ENCODE data around the gene OXNAD1. TPM values are rescaled to one million over a fixed set of nuclear protein-coding genes. Genes with fewer than 3 reads are reported as not detected.

The OXNAD1 gene
- total and polyA plus RNA-seq, 2 of the 13 experiments (the other 11 are each of a cell fraction or from before 2014, with no cell fraction given) = 9.9 to 18.8 TPM

DNA sequence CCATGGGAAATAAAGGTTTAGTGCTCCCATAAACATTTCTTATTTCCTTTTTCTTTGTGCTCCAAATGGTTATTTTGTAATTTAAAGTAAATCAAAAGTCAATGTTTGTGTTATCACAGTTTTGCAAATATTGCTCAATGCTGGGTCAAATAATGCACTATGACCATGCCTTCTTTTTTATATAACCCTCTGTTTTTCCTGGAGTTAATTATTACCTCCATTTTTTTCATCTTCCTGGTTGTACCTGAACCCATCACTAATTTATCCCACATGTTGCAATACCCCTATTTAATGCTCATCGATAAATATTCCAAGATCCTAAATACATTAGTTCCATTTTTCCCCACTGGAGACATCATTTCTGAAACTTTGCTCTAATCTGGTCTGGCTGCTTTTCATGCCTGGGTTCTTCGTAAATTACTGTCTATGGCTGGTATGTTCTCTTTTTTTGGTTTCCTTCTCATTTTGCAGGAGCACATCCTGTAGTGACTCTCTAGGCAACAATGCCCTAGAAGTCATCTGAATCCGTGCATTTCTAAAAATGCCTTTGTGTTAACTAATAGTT lies 66.4 kb downstream of the OXNAD1 start (continued):
- TF ChIP-seq POGZ (CRISPR knock-in tag; IDR thresholded peaks at IDR 0.05) (peak; percentile 79), GPN1 (CRISPR knock-in tag; IDR thresholded peaks at IDR 0.05; ENCODE audit: borderline replicate concordance) (no peak), HNF4G (IDR thresholded peaks at IDR 0.05; ENCODE audit: borderline replicate concordance, low read depth, low read length) (peak; percentile 64; the same call in 1 of the 2 replicates), HNF4G (CRISPR knock-in tag; IDR thresholded peaks at IDR 0.05; ENCODE audit: borderline replicate concordance, low read depth) (no peak), HDAC2 (CRISPR knock-in tag; IDR thresholded peaks at IDR 0.05) (peak; percentile 77), HMG20B (CRISPR knock-in tag; conservative IDR thresholded peaks at IDR 0.05) (peak; percentile 91), NCOR1 (IDR thresholded peaks at IDR 0.05; ENCODE audit: borderline replicate concordance, low read length) (peak; percentile 91), NCOA1 (CRISPR knock-in tag; IDR thresholded peaks at IDR 0.05) (no peak), SOX6 (IDR thresholded peaks at IDR 0.05) (no peak), SOX6 (CRISPR knock-in tag; IDR thresholded peaks at IDR 0.05) (peak; percentile 64; the same call in 1 of the 2 replicates), MXI1 (IDR thresholded peaks at IDR 0.05; ENCODE audit: borderline replicate concordance, low read depth, low read length) (no peak), ZNF644 (CRISPR knock-in tag; IDR thresholded peaks at IDR 0.05; ENCODE audit: low read depth) (no peak), ZMYM3 (CRISPR knock-in tag; IDR thresholded peaks at IDR 0.05) (0 out of 2 replicates have a peak, but pooled peaks have one; percentile 57), ZFP90 (CRISPR knock-in tag; IDR thresholded peaks at IDR 0.05; ENCODE audit: borderline replicate concordance) (no peak), ZMYM2 (CRISPR knock-in tag; IDR thresholded peaks at IDR 0.05) (peak; percentile 83), ZMYM4 (CRISPR knock-in tag; IDR thresholded peaks at IDR 0.05) (peak; percentile 57; the same call in 1 of the 2 replicates)
- TF ChIP-seq, protein P1, sequence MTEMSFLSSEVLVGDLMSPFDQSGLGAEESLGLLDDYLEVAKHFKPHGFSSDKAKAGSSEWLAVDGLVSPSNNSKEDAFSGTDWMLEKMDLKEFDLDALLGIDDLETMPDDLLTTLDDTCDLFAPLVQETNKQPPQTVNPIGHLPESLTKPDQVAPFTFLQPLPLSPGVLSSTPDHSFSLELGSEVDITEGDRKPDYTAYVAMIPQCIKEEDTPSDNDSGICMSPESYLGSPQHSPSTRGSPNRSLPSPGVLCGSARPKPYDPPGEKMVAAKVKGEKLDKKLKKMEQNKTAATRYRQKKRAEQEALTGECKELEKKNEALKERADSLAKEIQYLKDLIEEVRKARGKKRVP (CRISPR knock-in tag; IDR thresholded peaks at IDR 0.05) = 0 out of 4 replicates have a peak, but pooled peaks of 1 of the 2 experiments have one; percentile 47
- TF ChIP-seq, protein P2, sequence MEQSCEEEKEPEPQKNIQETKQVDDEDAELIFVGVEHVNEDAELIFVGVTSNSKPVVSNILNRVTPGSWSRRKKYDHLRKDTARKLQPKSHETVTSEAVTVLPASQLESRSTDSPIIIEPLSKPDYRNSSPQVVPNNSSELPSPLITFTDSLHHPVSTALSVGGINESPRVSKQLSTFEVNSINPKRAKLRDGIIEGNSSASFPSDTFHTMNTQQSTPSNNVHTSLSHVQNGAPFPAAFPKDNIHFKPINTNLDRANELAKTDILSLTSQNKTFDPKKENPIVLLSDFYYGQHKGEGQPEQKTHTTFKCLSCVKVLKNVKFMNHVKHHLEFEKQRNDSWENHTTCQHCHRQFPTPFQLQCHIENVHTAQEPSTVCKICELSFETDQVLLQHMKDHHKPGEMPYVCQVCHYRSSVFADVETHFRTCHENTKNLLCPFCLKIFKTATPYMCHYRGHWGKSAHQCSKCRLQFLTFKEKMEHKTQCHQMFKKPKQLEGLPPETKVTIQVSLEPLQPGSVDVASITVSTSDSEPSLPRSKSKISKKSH (CRISPR knock-in tag; IDR thresholded peaks at IDR 0.05; ENCODE audit: borderline replicate concordance) = no peak
- TF ChIP-seq, protein P3, sequence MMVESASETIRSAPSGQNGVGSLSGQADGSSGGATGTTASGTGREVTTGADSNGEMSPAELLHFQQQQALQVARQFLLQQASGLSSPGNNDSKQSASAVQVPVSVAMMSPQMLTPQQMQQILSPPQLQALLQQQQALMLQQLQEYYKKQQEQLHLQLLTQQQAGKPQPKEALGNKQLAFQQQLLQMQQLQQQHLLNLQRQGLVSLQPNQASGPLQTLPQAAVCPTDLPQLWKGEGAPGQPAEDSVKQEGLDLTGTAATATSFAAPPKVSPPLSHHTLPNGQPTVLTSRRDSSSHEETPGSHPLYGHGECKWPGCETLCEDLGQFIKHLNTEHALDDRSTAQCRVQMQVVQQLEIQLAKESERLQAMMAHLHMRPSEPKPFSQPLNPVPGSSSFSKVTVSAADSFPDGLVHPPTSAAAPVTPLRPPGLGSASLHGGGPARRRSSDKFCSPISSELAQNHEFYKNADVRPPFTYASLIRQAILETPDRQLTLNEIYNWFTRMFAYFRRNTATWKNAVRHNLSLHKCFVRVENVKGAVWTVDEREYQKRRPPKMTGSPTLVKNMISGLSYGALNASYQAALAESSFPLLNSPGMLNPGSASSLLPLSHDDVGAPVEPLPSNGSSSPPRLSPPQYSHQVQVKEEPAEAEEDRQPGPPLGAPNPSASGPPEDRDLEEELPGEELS (CRISPR knock-in tag; IDR thresholded peaks at IDR 0.05) = peak; percentile 66
- TF ChIP-seq, protein P4, sequence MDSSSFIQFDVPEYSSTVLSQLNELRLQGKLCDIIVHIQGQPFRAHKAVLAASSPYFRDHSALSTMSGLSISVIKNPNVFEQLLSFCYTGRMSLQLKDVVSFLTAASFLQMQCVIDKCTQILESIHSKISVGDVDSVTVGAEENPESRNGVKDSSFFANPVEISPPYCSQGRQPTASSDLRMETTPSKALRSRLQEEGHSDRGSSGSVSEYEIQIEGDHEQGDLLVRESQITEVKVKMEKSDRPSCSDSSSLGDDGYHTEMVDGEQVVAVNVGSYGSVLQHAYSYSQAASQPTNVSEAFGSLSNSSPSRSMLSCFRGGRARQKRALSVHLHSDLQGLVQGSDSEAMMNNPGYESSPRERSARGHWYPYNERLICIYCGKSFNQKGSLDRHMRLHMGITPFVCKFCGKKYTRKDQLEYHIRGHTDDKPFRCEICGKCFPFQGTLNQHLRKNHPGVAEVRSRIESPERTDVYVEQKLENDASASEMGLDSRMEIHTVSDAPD (CRISPR knock-in tag; IDR thresholded peaks at IDR 0.05) = no peak
- TF ChIP-seq, protein P5, sequence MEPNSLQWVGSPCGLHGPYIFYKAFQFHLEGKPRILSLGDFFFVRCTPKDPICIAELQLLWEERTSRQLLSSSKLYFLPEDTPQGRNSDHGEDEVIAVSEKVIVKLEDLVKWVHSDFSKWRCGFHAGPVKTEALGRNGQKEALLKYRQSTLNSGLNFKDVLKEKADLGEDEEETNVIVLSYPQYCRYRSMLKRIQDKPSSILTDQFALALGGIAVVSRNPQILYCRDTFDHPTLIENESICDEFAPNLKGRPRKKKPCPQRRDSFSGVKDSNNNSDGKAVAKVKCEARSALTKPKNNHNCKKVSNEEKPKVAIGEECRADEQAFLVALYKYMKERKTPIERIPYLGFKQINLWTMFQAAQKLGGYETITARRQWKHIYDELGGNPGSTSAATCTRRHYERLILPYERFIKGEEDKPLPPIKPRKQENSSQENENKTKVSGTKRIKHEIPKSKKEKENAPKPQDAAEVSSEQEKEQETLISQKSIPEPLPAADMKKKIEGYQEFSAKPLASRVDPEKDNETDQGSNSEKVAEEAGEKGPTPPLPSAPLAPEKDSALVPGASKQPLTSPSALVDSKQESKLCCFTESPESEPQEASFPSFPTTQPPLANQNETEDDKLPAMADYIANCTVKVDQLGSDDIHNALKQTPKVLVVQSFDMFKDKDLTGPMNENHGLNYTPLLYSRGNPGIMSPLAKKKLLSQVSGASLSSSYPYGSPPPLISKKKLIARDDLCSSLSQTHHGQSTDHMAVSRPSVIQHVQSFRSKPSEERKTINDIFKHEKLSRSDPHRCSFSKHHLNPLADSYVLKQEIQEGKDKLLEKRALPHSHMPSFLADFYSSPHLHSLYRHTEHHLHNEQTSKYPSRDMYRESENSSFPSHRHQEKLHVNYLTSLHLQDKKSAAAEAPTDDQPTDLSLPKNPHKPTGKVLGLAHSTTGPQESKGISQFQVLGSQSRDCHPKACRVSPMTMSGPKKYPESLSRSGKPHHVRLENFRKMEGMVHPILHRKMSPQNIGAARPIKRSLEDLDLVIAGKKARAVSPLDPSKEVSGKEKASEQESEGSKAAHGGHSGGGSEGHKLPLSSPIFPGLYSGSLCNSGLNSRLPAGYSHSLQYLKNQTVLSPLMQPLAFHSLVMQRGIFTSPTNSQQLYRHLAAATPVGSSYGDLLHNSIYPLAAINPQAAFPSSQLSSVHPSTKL (CRISPR knock-in tag; IDR thresholded peaks at IDR 0.05) = peak; percentile 84

Measured in HepG2 (cell line).